ENCODE results near the gene DHX40. TPM values are rescaled to one million over a fixed set of nuclear protein-coding genes. Genes with fewer than 3 reads are reported as not detected.

The DHX40 gene
- polyA plus RNA-seq, 1 donor (not counting 4 experiments of a cell fraction or from before 2014, with no cell fraction given), result 30.7 TPM

- Histone ChIP-seq H3K27ac (ENCODE audit: control insufficient read depth, insufficient read depth, low read length) (no peak overlapping the region), H3K79me2 (ENCODE audit: control insufficient read depth, insufficient read depth, low read length) (no peaks in the 10 kb centered on the region), H3K9me1 (ENCODE audit: control insufficient read depth, extremely low read depth, insufficient read depth, low read length) (no peaks in the 10 kb centered on the region), H3K4me2 (ENCODE audit: control insufficient read depth, extremely low read depth, insufficient read depth, low read depth, low read length) (no peak overlapping the region), H3K36me3 (ENCODE audit: control insufficient read depth in 2 of 2, extremely low read depth in 1 of 2, insufficient read depth in 2 of 2, low read length in 2 of 2) (no peaks in the 10 kb centered on the region), H3K4me3 (ENCODE audit: control insufficient read depth in 2 of 3, extremely low read depth in 1 of 3, insufficient read depth in 2 of 3, low read depth in 1 of 3, low read length in 3 of 3) (no peak overlapping the region), H3K27me3 (ENCODE audit: control insufficient read depth, extremely low read depth, insufficient read depth, low read length) (no peaks in the 10 kb centered on the region), H3K9me3 (ENCODE audit: control insufficient read depth, low read depth, low read length) (no peaks in the 10 kb centered on the region), H3K4me1 (ENCODE audit: control insufficient read depth, extremely low read depth, insufficient read depth, low read length) (no peaks in the 10 kb centered on the region), H4K20me1 (ENCODE audit: control insufficient read depth, extremely low read depth, insufficient read depth, low read length) (no peaks in the 10 kb centered on the region), H2AFZ (ENCODE audit: control insufficient read depth, low read length) (no peak overlapping the region), H3K9ac (ENCODE audit: control insufficient read depth, extremely low read depth, insufficient read depth, low read length) (no peak overlapping the region)
- DNase-seq (ENCODE audit: low read depth, low spot score) (no peak), FAIRE-seq (no peak)
- no peak for TF ChIP-seq EZH2 (IDR thresholded peaks at IDR 0.05; ENCODE audit: low read length)
- TF ChIP-seq CTCF (optimal IDR thresholded peaks at IDR 0.05 in 1 of 3, IDR thresholded peaks at IDR 0.05 in 1 of 3, conservative IDR thresholded peaks at IDR 0.05 in 1 of 3; ENCODE audit: extremely low read depth in 1 of 3, insufficient read depth in 2 of 3, low read length in 3 of 3), result peak in 1 of 3 experiments; percentile 11
- dilution Hi-C loops (cut with MboI; ENCODE audit: extremely low pct_ligation_motif_present, low sequenced_read_pairs), result no loop called here
Observed at GRCh38 chr17:59558953-59559352, 6.5 kb upstream of the DHX40 start.

- dilution Hi-C loops (cut with MboI; ENCODE audit: extremely low pct_ligation_motif_present, low sequenced_read_pairs), result no loop called here
- H3K27me3 ChIP-seq (ENCODE audit: control insufficient read depth, extremely low read depth, insufficient read depth, low read length), result no peaks in the 10 kb centered on the region
- no peak overlapping the region for H3K4me2 ChIP-seq (ENCODE audit: control insufficient read depth, extremely low read depth, insufficient read depth, low read depth, low read length)
- H4K20me1 ChIP-seq (ENCODE audit: control insufficient read depth, extremely low read depth, insufficient read depth, low read length), result no peaks in the 10 kb centered on the region
- TF ChIP-seq CTCF (optimal IDR thresholded peaks at IDR 0.05 in 1 of 3, IDR thresholded peaks at IDR 0.05 in 1 of 3, conservative IDR thresholded peaks at IDR 0.05 in 1 of 3; ENCODE audit: extremely low read depth in 1 of 3, insufficient read depth in 2 of 3, low read length in 3 of 3) (peak; percentile 35 to 44 (median 43)), EZH2 (IDR thresholded peaks at IDR 0.05; ENCODE audit: low read length) (no peak)
- FAIRE-seq, result no peak
- no peak overlapping the region for H2AFZ ChIP-seq (ENCODE audit: control insufficient read depth, low read length)
- H3K36me3 ChIP-seq (ENCODE audit: control insufficient read depth in 2 of 2, extremely low read depth in 1 of 2, insufficient read depth in 2 of 2, low read length in 2 of 2), result no peaks in the 10 kb centered on the region
- no peak overlapping the region for H3K27ac ChIP-seq (ENCODE audit: control insufficient read depth, insufficient read depth, low read length)
- no peak overlapping the region for H3K4me3 ChIP-seq (ENCODE audit: control insufficient read depth in 2 of 3, extremely low read depth in 1 of 3, insufficient read depth in 2 of 3, low read depth in 1 of 3, low read length in 3 of 3)
- no peaks in the 10 kb centered on the region for H3K9me1 ChIP-seq (ENCODE audit: control insufficient read depth, extremely low read depth, insufficient read depth, low read length)
- no peak for DNase-seq (ENCODE audit: low read depth, low spot score)
- no peak overlapping the region for H3K9ac ChIP-seq (ENCODE audit: control insufficient read depth, extremely low read depth, insufficient read depth, low read length)
- peaks cover 3% of the 10 kb centered on the region for H3K4me1 ChIP-seq (ENCODE audit: control insufficient read depth, extremely low read depth, insufficient read depth, low read length)
- H3K79me2 ChIP-seq (ENCODE audit: control insufficient read depth, insufficient read depth, low read length), result no peaks in the 10 kb centered on the region
- peaks cover 2% of the 10 kb centered on the region for H3K9me3 ChIP-seq (ENCODE audit: control insufficient read depth, low read depth, low read length)
Observed at GRCh38 chr17:59561042-59561441, 4.4 kb upstream of the DHX40 start.
